Measurements from ENCODE around the gene SLC39A11. TPM values are rescaled to one million over a fixed set of nuclear protein-coding genes. Genes with fewer than 3 reads are reported as not detected.

The SLC39A11 gene
- total RNA-seq, 1 donor from 2014 or later, result 26.9 TPM

DNA sequence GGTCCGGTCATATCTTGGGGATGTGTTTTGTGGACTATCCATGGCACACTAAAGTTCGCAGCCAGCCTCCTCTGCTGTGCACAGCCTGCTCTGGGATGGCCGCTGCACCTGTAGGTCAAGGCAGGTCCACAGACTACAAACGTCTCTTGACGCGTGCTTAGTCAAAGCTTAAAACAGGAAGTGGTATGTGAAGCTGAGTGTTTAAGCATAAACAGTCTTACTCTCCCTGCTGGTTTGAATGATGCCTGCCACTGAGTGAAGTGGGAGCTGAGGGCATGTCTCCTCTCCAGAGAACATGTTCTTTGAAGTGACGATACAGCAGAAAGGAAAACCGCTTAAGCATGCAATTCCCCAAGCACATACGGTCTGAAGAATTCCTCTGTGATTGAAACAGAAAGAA lies 365.6 kb downstream of the SLC39A11 start:
- intact Hi-C loops (cut with micrococcal nuclease), result loop anchor here (1.0 to 5.0 kb wide), 9 partner anchors 18 to 643 kb away; partner anchors contain the start of genes CDC42EP4, COG1 and SLC39A11

DNA sequence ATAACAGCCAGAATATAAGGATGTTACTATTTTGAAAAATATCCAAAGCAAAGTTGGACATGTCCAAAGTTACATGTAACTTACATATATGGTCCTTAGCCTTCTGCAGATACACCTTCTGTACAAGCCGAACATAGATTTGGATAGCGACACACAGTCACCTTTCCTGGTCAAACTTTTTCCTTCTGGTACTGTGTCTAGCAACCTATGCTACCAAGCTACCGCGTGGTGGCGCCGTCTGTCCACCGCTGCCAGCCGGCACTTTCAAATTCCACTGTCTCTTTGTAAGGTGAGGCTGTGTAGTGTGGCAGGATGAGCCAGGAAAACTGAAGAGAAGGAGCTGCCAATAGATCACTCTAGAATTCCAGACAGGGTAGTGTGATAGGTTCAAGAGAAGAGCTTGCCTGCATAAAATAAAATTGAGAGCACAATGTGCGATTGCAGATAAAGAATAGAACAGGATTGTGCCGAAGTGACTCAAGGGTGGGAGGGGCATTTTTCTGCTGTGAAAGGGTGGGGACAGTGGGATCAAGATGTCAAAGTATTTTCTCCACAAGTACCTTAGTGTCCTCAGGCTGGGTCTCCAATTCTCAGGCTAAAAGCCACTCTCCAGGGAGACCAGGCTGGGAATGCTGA lies 366.9 kb downstream of the SLC39A11 start:
- intact Hi-C loops (cut with micrococcal nuclease), result loop anchor here (2.0 to 5.0 kb wide), 4 partner anchors 17 to 587 kb away; partner anchors contain the start of genes CDC42EP4 and COG1

DNA sequence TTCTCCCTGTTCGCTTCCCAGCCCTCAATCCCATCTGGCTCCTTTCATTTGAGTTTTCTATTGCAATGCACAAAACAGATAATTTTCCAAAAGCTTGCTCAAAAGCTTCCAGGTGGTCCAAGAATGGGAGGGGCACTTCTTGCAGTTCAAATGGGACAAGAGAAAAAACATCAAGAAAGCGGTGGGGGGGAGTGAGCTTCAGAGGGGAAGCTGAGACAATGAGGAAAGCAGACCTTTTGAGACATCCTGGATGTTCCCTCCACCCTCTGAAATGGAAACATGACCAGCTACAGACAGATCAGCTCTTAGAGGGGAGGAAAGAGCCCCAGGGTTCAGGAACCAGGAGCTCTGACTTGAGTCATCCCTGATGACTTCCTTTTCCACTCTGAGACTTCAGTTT lies 368.2 kb downstream of the SLC39A11 start:
- intact Hi-C loops (cut with micrococcal nuclease), result no loop called here

DNA sequence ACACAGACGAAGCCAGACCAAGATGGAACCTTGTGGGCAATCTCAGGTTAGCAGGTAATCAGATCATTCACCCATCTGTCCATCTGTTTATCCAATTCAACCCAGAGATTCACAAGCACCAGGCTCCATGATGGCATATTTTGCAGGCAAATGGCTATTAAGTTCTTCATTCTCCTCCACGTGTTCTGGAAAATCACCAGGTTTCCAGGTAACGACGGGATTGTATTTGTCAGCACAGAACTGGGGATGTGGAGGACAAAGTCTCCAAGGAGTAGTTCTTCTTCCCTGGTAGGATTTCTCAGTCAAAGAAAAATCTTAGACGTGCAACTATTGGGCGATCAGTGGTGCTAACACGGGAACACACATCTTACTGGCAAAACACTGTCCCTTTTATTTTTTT lies 368.8 kb downstream of the SLC39A11 start:
- intact Hi-C loops (cut with micrococcal nuclease), result no loop called here

DNA sequence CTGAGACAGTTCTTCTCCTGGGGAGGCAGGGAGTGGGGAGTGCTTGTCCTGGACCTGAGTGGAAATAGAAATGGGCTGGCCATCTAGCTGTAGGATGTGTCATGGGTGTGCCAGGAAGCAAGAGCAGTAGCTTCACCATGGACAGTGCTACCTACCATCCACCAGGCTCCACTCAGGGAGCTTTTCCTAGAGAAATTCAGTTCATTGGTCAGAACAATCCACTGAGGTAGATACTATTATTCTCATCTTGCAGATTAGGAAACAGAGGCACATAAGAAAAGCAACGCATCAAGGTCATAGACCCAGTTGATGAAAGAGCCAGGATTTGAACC lies 372.0 kb downstream of the SLC39A11 start:
- intact Hi-C loops (cut with micrococcal nuclease), result no loop called here

DNA sequence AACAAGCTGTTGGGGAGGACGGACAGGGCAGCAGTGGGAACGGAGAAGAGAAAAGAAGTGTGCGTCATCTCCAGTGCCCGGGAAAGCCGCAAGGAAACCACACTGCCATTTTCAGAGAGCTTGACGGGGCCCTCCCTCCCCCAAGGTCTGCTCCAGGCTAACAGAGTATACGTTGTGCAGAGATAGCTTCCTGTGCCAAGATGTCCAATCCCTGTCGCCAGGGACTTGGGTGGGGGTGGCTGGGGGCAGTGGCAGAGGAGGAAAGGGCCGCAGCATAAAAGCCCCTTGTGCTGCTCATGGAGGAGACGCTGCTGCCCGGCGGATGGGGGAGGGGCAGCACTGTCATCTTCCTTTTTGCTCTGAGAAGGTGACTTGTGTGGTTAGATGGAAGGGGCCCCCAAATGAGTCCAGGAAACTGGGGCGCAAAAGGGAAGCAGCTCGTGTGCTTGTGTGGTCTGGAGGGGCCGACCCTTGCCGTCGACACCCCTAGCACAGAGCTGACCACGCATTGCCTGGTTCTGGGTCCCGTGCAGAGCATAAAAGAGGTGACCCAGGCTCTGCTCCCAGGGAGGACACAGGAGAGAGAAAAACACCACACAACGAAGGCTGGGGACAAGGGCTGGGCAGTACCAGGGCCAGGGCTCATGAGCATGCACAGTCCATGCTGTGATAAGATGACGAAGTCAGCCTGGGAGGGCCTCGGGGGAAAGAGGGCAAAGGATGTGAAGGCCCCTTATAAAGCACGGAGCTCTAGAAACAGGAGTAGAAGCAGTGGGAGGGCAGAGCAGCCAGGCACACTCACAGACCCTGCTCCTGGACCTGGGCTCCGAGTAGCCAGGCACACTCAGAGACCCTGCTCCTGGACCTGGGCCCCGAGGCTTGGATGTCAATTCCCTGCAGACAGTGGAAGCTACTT lies 372.7 kb downstream of the SLC39A11 start:
- intact Hi-C loops (cut with micrococcal nuclease), result no loop called here

DNA sequence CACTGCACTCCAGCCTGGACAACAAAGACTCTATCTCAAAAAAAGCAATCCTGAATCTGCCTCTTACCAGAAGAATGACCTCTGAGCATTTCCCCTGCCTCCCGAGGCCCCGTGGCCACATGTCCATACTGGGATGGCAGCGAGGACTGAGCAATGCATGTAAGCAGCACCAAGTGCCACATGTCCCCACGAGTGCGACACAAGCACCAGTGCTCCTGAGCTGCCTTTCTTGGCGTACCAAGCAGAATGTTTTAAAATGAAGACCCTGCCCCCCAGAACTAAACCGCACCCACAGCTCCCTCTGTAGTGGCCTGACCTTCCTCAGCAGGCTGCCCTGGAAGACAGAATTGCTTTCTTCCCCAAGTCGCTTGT lies 373.3 kb downstream of the SLC39A11 start:
- intact Hi-C loops (cut with micrococcal nuclease), result no loop called here

DNA sequence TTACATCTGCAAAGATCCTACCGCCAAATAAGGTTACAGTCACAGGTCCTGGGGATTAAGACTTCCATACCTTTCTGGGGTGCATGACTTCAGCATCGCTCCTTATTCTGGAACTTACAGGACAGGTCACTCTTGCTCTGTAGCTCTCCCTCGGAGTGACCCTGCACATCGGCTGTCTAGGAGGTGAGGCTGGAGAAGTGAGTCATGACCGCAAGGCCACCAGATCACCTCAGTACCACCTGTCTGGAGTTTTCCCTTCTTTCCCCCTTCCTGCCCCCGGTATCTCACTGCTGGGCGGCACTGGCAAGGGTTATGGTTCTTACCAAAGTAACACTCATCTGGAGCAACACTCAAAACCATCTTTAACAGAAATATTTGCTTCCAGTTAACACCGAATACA lies 374.8 kb downstream of the SLC39A11 start:
- intact Hi-C loops (cut with micrococcal nuclease), result no loop called here

DNA sequence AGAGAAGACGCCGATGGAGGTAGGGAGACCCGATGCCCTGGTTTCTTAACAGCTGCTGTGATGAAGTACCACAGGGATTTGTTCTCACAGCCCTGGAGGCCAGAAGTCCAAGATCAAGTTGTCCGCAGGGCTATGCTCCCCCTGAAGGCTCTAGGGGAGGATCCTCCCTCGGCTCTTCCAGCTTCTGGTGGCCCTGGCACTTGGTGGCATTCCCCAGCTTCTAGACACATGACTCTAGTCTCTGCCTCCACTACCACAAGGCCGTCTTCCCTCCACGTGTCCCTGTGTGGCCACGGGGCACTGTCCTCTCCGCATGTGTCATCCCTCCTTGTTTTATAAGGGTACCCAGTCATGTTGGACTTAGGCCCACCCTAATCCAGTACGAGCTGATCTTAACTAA lies 375.2 kb downstream of the SLC39A11 start:
- intact Hi-C loops (cut with micrococcal nuclease), result no loop called here

DNA sequence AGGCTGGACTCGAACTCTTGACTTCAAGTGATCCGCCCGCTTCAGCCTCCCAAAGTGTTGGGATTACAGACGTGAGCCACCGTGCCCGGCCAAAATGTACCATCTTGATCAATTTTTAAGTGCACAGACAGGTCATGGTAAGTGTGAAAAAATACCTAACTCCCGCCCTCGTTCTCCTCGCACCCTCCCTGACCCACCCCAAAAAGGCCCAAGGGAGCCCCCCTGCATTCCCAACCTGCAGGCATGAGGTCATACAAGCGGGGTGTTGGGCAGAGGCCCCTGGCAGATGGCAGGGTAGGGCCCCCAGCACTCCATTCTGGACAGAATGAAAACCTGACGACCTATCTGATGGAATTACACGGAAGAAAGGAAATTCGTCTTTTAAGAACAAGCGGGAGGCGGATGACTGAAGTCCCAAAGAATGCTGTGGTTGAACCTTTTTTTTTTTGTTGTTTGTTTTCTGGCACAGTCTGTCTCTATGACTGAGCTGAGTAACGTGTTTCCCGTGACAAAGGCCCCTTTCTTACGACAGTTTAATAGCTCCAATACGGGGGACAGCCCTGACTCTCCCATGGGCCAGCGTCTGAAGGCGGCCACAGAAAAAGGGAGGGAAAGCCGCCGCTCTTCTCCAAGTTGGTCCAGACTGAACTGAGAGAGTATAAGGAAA lies 376.4 kb downstream of the SLC39A11 start:
- intact Hi-C loops (cut with micrococcal nuclease), result no loop called here

DNA sequence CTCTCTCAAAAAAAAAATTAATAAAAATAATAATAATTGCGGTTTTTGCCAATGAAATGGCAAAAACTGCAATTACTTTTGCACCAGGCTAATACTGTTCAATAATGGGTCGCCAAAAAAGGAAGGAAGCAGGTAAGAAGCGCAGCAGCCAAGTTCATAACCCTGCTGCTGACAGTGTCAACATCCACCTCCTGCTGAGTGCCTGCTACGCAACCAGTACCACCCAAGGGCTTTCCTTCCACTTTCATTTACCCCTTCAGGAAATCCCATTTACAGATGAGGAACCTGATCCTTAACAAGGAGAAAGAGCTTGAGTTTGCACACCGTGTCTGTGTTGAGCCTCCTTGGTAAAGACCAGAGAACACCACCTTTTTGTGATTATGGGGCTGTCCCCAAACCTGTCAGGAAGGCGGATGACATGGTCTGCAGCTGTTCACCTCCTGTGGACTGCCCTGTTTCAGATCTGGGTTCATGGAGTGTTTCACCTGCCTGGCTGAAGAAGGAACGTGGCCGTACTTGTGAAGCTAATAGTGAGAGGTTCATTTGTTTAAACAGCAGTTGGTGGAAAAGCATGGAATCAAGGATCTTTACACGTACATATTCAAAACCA lies 378.0 kb downstream of the SLC39A11 start:
- intact Hi-C loops (cut with micrococcal nuclease), result no loop called here

DNA sequence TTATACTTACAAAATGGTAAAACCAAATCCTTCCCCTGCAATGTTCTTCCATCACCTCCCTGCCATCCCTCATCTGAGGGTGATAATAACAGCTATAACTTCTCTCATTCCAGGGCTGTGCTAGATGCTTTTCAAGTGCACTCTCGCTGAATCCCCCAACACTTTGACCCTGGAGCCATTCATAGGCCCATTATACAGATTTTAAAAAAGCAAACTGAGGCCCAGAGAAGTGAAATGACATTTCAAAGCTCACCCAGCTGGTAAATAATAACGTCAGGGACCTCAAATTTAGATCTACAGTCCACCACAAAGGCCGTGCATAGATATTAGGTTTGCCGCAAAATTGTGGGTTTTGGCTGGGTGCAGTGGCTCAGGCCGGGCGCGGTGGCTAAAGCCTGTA lies 378.8 kb downstream of the SLC39A11 start:
- intact Hi-C loops (cut with micrococcal nuclease), result no loop called here

DNA sequence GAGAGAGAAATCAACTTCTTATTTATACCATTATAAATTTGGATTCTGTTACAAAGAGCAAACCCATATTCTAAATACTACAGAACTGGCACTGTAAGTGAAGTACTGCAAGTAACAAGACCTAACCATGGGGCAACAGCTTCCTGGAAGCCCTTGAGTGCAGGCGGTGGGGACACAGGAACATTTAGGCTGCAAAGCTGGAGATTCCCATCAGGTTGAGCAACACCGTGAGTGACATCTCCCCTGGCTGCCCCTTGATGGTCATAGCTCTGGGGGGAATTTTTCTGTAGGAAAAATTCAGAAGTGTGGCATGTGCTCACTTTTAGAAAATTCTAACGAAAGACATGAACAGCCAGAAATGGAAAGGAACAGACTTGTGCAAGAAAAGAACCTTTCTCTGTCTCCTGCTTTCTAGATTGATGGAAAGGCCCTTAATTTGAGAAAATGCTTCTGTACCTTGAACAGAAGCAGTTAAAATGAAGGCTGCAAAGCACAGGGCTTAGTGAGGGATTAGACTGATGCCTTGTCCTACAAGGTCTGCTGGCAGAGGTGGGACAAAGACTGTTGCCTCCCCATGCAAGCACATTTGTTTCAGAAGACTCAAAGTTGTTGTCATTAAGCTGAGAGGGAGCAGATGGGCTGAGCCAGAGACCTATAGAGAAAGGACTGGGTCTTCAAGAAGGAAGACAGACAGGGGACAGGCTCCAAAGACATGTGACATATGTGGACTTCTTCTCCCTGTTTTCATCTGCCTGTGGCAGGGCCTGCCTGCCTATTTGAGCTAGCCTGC lies 380.8 kb downstream of the SLC39A11 start:
- intact Hi-C loops (cut with micrococcal nuclease), result no loop called here

DNA sequence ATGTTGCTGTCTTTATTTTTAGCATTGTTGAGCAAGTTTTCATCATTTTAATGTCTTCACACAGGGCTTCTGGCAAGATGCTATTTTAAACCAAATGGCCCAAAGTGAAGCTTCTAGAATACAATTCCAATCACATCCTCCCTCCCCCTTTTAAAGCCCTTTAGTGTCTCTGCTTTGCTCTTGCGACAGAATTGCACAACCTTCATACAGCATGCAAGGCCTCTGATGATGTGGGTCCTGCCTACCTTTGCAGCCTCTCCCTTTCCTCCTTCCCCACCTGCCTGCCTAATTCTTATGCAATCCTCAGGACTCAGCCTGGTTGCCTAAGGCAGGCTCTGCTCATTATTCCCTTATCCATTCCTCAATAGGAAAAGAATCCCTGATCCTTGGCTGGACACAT lies 381.7 kb downstream of the SLC39A11 start:
- intact Hi-C loops (cut with micrococcal nuclease), result no loop called here

DNA sequence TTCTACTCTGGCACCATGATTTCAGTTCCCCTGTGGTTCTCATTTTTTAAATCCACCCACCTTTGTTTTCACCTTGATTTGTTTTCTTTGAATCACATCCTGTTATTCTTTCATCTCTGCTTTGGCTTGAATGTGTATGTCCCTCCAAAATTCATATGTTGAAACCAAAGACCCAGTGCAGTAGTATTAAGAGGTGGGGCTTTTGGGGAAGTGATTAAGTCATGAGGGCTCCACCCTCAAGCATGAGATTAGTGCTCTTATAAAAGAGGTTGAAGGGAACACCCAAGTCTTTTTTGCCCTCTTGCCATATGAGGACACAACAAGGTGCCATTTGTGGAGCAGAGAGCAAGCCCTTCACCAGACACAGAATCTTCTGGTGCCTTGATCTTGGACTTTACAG lies 382.3 kb downstream of the SLC39A11 start:
- intact Hi-C loops (cut with micrococcal nuclease), result no loop called here

DNA sequence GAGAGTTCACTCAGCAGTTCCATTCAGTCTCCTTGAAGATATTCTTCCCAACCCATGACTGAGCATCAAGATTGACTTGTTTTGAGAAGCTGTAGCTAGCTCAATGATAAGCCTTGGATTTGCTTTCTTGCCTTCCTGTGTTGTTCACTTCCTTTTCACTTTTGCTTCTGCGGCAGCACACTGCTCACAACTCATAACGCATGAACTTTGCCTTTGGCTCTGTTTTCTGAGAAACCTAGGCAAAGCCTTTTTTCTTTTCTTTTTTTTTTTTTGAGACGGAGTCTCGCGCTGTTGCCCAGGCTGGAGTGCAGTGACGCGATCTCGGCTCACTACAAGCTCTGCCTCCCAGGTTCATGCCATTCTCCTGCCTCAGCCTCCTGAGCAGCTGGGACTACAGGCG lies 383.8 kb downstream of the SLC39A11 start:
- intact Hi-C loops (cut with micrococcal nuclease), result loop anchor here (2.0 kb wide), 1 partner anchor 18 kb away; no protein-coding TSS in a partner anchor

DNA sequence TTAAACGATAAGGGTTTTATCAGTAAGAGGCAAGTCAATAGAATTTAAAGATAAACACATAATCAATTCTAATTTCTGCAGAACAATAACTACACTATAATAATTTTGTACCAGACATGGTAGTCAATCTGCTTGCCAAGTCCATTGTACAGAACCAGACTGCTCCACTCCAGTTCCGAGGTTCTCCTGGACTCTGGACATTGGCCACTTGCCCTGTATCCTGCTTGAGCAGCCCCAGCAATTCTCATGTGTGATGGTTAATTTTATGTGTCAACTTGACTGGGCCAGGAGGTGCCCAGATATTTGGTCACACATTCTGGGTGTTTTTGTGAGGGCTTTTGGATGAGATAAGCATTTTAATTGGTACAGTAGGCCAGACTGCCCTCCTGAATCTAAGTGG lies 384.6 kb downstream of the SLC39A11 start:
- intact Hi-C loops (cut with micrococcal nuclease), result loop anchor here (2.0 kb wide), 1 partner anchor 19 kb away; no protein-coding TSS in a partner anchor

DNA sequence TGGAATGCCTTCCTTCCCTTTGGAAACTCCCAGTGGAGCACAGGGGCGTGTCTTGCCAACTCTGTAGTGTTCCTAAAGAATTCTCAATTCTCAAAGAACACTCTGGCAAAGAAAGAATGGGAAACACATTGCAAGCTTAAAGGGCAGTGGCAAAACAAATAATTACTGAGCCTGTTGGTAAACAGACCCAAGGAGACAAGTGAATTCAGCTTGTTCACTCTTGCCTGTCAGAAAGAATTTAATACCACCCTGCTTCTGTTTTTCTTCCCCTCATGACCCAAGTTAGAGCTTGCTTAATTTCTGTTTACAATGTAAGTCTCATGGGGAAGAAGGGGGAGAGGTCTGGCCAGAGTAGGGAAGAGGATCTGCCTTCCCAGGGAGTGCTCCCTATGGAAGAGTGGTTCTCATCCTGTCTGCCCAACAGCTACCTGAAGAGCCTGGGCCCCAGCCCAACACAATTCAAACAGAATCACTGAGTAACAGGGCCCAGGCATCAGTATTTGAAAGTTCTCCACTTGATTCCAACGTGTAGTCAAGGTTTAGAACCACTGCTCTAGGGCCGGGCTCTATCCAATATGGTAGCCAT lies 386.0 kb downstream of the SLC39A11 start:
- intact Hi-C loops (cut with micrococcal nuclease), result no loop called here

DNA sequence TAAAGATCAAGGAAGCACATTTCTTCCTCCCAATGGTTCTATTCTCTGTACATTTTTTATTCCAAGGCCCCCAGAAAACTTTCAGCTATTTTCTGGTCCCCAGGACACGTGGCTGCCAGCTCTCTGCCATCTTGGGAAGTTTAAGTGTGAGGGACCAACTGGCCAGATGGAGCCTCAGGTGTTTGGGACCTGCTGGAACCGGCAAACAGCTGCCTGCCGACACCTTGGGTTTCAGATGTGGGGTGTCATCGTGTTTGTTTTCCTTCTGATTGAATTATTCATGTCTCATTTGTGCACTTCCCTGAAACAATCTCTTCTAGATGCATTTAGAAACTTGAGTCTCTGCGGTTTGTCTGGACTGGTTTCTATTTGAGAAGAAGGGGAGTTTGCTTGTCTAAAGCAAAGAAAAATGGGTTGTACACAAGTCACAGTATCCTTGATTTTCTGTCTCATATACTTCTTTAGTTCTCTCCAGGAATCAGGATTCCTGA lies 386.5 kb downstream of the SLC39A11 start:
- intact Hi-C loops (cut with micrococcal nuclease), result no loop called here

DNA sequence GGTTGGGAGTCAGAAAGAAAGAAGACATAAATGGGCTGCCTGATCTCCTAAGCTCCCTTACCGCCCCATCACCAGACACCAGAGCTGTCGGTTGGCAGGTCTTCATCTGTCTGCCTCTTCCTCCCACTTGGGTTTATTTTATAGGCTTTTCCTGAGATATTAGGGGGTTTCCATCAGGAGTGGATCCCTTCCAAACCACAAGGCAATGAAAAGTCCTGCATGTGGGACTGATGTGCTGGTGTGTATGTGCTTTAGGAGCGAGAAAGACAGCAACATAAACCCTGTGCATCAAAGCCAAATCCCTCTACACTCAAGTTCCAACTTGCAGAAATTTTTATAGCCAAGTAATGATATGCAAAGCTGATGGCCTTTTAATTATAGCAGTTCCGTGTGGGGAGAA lies 389.5 kb downstream of the SLC39A11 start:
- intact Hi-C loops (cut with micrococcal nuclease), result no loop called here
